ENCODE results near the gene PTEN. TPM values are rescaled to one million over a fixed set of nuclear protein-coding genes. Genes with fewer than 3 reads are reported as not detected.

Gene PTEN
- total and polyA plus RNA-seq, 4 donors, result 26.8 to 165 (median 77.0) TPM

- Histone ChIP-seq H3K27ac (ENCODE audit: low read depth in 1 of 2, low read length in 2 of 2) (no peak overlapping the region), H3K36me3 (ENCODE audit: control insufficient read depth in 1 of 2, insufficient read depth in 2 of 2, low read length in 1 of 2) (no peaks in the 10 kb centered on the region), H3K4me1 (ENCODE audit: control insufficient read depth in 1 of 2, insufficient read depth in 2 of 2, low read length in 2 of 2) (peaks cover 0 to 5% of the 10 kb centered on the region in 2 donors), H3K27me3 (ENCODE audit: control insufficient read depth in 1 of 2, insufficient read depth in 2 of 2, low read length in 1 of 2) (no peaks in the 10 kb centered on the region), H3K4me3 (ENCODE audit: low read length in 2 of 2) (no peak overlapping the region), H3K9me3 (ENCODE audit: control insufficient read depth, low read length) (no peaks in the 10 kb centered on the region)
- no peak for ATAC-seq (ENCODE audit: low FRiP score)
- intact Hi-C loops (cut with DNase I), result loop anchor here in 1 of 2 donors (10.0 kb wide), 1 partner anchor 65 kb away; the partner anchor contains the start of genes KLLN and PTEN
- WGBS, 2 donors, result 36 to 42% methylated on average over 1 of the region's 1 CpG
- no peak for DNase-seq
Measured at GRCh38 chr10:87930141-87930540, 66.7 kb downstream of the PTEN start.

- 50% methylated on average over 4 of the region's 4 CpGs for WGBS, 2 donors
- ATAC-seq (ENCODE audit: low FRiP score) (no peak), DNase-seq (no peak)
- H3K27ac ChIP-seq (ENCODE audit: low read depth in 1 of 2, low read length in 2 of 2), result no peak overlapping the region
- no peak overlapping the region for H3K4me3 ChIP-seq (ENCODE audit: low read length in 2 of 2)
- H3K27me3 ChIP-seq (ENCODE audit: control insufficient read depth in 1 of 2, insufficient read depth in 2 of 2, low read length in 1 of 2), result no peaks in the 10 kb centered on the region
- intact Hi-C loops (cut with DNase I), result loop anchor here in 1 of 2 donors (10.0 kb wide), 1 partner anchor 66 kb away; the partner anchor contains the start of genes KLLN and PTEN
- H3K36me3 ChIP-seq (ENCODE audit: control insufficient read depth in 1 of 2, insufficient read depth in 2 of 2, low read length in 1 of 2), result no peaks in the 10 kb centered on the region
- H3K4me1 ChIP-seq (ENCODE audit: control insufficient read depth in 1 of 2, insufficient read depth in 2 of 2, low read length in 2 of 2), result peaks cover 2 to 5% of the 10 kb centered on the region in 2 donors
- H3K9me3 ChIP-seq (ENCODE audit: control insufficient read depth, low read length), result no peaks in the 10 kb centered on the region
Measured at GRCh38 chr10:87930934-87931835, 67.8 kb downstream of the PTEN start.

DNA sequence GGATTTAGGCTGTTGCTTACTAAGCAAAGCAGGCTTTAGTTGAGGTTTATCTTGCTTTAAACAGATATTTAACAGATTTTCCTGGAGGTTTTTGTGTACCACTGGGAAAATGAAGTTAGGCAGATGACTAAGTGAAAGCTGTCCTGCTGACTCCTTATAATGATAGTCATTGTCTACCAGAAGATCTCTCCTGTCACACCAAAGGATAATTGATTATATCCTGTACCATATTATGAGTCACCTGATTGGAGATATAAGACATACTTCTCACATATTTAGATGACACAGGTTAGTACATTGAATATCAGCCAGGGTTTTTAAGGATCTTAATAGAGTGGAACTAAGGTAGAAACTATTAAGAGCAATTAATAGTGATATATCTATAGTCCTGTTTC, 68.4 kb downstream of the PTEN start:
- Histone ChIP-seq H3K27me3 (ENCODE audit: control insufficient read depth in 1 of 2, insufficient read depth in 2 of 2, low read length in 1 of 2) (no peaks in the 10 kb centered on the region), H3K36me3 (ENCODE audit: control insufficient read depth in 1 of 2, insufficient read depth in 2 of 2, low read length in 1 of 2) (no peaks in the 10 kb centered on the region), H3K4me1 (ENCODE audit: control insufficient read depth in 1 of 2, insufficient read depth in 2 of 2, low read length in 2 of 2) (peaks cover 2 to 8% of the 10 kb centered on the region in 2 donors), H3K27ac (ENCODE audit: low read depth in 1 of 2, low read length in 2 of 2) (no peak overlapping the region), H3K9me3 (ENCODE audit: control insufficient read depth, low read length) (no peaks in the 10 kb centered on the region), H3K4me3 (ENCODE audit: low read length in 2 of 2) (no peak overlapping the region)
- ATAC-seq (ENCODE audit: low FRiP score), result no peak
- DNase-seq, result no peak
- intact Hi-C loops (cut with DNase I), result loop anchor here in 1 of 2 donors (10.0 kb wide), 1 partner anchor 67 kb away; the partner anchor contains the start of genes KLLN and PTEN

DNA sequence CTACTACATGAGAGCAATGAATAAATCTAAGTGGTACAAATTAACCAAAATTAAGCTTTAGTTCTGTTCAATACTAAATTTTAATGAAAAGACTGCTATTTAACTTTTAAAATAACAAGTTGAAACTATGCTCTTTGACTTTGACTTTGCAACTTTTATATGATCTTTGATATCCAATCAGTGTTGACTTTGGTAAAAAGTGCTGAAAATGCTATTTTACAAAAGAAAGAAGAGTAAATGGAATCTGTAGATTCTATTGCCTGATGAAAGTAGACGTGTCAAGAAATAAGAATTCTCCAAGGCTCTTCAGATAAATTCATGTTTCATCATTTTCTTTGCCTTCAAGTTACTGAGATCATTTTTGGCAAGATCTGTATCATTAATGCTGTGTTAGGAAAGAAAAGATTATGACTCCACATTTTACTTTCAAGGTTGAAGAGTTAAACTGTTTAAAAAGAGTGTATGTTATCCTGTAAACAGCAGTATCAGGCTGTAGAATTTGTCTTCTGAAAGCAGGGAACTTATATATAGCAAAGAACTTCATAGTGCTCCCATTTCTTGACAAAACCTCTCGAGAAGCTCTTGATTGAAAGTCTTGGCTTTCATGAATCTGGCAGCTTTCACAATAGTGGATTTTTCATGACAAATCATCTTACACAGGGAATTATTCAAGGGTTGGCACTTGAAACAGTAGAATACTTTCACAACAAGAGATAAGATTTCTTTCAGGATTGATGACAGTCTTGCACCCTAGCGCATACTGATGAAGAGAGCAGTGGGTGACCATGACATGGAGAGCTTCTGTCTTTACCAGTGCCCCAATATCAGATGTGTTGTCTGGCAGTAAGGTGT, 72.1 kb downstream of the PTEN start:
- Histone ChIP-seq H3K4me1 (ENCODE audit: control insufficient read depth in 1 of 2, insufficient read depth in 2 of 2, low read length in 2 of 2) (peaks cover 2 to 8% of the 10 kb centered on the region in 2 donors), H3K9me3 (ENCODE audit: control insufficient read depth, low read length) (no peaks in the 10 kb centered on the region), H3K27ac (ENCODE audit: low read depth in 1 of 2, low read length in 2 of 2) (peak overlapping the region in 1 of 2 donors; percentile 30), H3K4me3 (ENCODE audit: low read length in 2 of 2) (no peak overlapping the region), H3K27me3 (ENCODE audit: control insufficient read depth in 1 of 2, insufficient read depth in 2 of 2, low read length in 1 of 2) (no peaks in the 10 kb centered on the region), H3K36me3 (ENCODE audit: control insufficient read depth in 1 of 2, insufficient read depth in 2 of 2, low read length in 1 of 2) (no peaks in the 10 kb centered on the region)
- ATAC-seq (ENCODE audit: low FRiP score) (peak; percentile 38), DNase-seq (no peak)
- intact Hi-C loops (cut with DNase I), result loop anchor here in 1 of 2 donors (10.0 kb wide), 1 partner anchor 71 kb away; the partner anchor contains the start of genes KLLN and PTEN
- WGBS, 2 donors, result 6 to 22% methylated on average over 3 of the region's 3 CpGs

DNA sequence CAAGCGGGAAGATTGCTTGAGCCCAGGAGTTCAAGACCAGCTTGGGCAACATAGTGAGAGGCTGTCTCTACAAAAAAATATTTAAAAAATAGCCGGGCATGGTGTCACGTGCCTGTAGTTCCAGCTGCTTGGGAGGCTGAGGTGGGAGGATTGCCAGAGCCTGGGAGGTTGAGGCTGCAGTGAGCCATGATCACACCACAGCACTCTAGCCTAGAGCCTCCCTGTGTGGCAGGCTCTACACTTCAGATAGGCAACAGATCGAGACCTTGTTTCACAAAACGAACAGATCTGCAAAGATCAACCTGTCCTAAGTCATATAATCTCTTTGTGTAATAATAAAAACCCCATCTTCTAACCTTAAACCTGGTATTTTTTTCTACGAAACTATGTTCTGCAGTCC, 76.8 kb downstream of the PTEN start:
- Histone ChIP-seq H3K36me3 (ENCODE audit: control insufficient read depth in 1 of 2, insufficient read depth in 2 of 2, low read length in 1 of 2) (no peaks in the 10 kb centered on the region), H3K27me3 (ENCODE audit: control insufficient read depth in 1 of 2, insufficient read depth in 2 of 2, low read length in 1 of 2) (no peaks in the 10 kb centered on the region), H3K27ac (ENCODE audit: low read depth in 1 of 2, low read length in 2 of 2) (no peak overlapping the region), H3K9me3 (ENCODE audit: control insufficient read depth, low read length) (no peaks in the 10 kb centered on the region), H3K4me3 (ENCODE audit: low read length in 2 of 2) (no peak overlapping the region), H3K4me1 (ENCODE audit: control insufficient read depth in 1 of 2, insufficient read depth in 2 of 2, low read length in 2 of 2) (peaks cover 2 to 4% of the 10 kb centered on the region in 2 donors)
- DNase-seq (no peak), ATAC-seq (ENCODE audit: low FRiP score) (no peak)
- 79 to 84% methylated on average over 6 of the region's 6 CpGs for WGBS, 2 donors
- intact Hi-C loops (cut with DNase I), result loop anchor here in 1 of 2 donors (5.0 kb wide), 1 partner anchor 73 kb away; no protein-coding TSS in a partner anchor

DNA sequence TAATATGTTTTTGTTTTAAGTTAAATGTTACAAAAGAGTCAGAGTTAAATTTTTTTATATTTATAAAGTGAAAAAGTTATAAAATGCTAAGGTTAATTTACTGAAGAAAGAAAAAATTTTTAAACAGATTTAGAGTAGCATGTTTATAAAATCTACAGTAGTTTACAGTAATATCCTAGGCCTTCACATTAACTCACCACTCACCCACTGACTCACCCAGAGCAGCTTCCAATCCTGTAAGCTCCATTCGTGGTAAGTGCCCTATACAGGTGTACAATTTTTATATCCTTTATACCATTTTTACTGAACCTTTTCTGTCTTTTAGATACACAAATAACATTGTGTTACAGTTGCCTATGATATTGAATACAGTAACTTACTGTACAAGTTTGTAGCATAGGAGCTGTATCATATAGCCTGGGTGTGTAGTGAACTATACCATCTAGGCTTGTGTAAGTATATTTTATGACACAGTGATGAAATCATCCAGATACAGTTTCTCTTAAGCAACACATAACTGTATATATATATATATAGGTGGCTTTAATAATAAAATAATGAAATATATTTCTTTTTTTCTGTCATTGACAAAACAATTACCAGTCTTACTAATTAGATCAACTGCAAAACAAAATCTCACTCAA, 79.6 kb downstream of the PTEN start:
- WGBS, 2 donors, result 77 to 80% methylated on average over 1 of the region's 1 CpG
- intact Hi-C loops (cut with DNase I), result loop anchor here in 1 of 2 donors (5.0 kb wide), 1 partner anchor 76 kb away; no protein-coding TSS in a partner anchor
- H3K9me3 ChIP-seq (ENCODE audit: control insufficient read depth, low read length), result no peaks in the 10 kb centered on the region
- H3K36me3 ChIP-seq (ENCODE audit: control insufficient read depth in 1 of 2, insufficient read depth in 2 of 2, low read length in 1 of 2), result no peaks in the 10 kb centered on the region
- no peak overlapping the region for H3K4me3 ChIP-seq (ENCODE audit: low read length in 2 of 2)
- H3K27me3 ChIP-seq (ENCODE audit: control insufficient read depth in 1 of 2, insufficient read depth in 2 of 2, low read length in 1 of 2), result no peaks in the 10 kb centered on the region
- no peak overlapping the region for H3K27ac ChIP-seq (ENCODE audit: low read depth in 1 of 2, low read length in 2 of 2)
- DNase-seq, result no peak
- ATAC-seq (ENCODE audit: low FRiP score), result no peak
- peaks cover 2% of the 10 kb centered on the region in 2 donors for H3K4me1 ChIP-seq (ENCODE audit: control insufficient read depth in 1 of 2, insufficient read depth in 2 of 2, low read length in 2 of 2)

- Histone ChIP-seq H3K4me1 (ENCODE audit: control insufficient read depth in 1 of 2, insufficient read depth in 2 of 2, low read length in 2 of 2) (peaks cover 0 to 2% of the 10 kb centered on the region in 2 donors), H3K36me3 (ENCODE audit: control insufficient read depth in 1 of 2, insufficient read depth in 2 of 2, low read length in 1 of 2) (no peaks in the 10 kb centered on the region), H3K27me3 (ENCODE audit: control insufficient read depth in 1 of 2, insufficient read depth in 2 of 2, low read length in 1 of 2) (no peaks in the 10 kb centered on the region), H3K9me3 (ENCODE audit: control insufficient read depth, low read length) (no peaks in the 10 kb centered on the region), H3K4me3 (ENCODE audit: low read length in 2 of 2) (no peak overlapping the region), H3K27ac (ENCODE audit: low read depth in 1 of 2, low read length in 2 of 2) (no peak overlapping the region)
- ATAC-seq (ENCODE audit: low FRiP score) (peak; percentile 50), DNase-seq (no peak)
- intact Hi-C loops (cut with DNase I), result no loop called here
- WGBS, 2 donors, result 90 to 94% methylated on average over 6 of the region's 6 CpGs
Measured at GRCh38 chr10:87945984-87946383, 82.6 kb downstream of the PTEN start.

GRCh38 chr10:87952612-87953011, 89.2 kb downstream of the PTEN start:
- intact Hi-C loops (cut with DNase I), result no loop called here
- H3K27me3 ChIP-seq (ENCODE audit: control insufficient read depth in 1 of 2, insufficient read depth in 2 of 2, low read length in 1 of 2), result no peaks in the 10 kb centered on the region
- no peaks in the 10 kb centered on the region for H3K36me3 ChIP-seq (ENCODE audit: control insufficient read depth in 1 of 2, insufficient read depth in 2 of 2, low read length in 1 of 2)
- 24 to 73% methylated on average over 2 of the region's 2 CpGs for WGBS, 2 donors
- H3K9me3 ChIP-seq (ENCODE audit: control insufficient read depth, low read length), result no peaks in the 10 kb centered on the region
- ATAC-seq (ENCODE audit: low FRiP score), result no peak
- no peak overlapping the region for H3K4me3 ChIP-seq (ENCODE audit: low read length in 2 of 2)
- H3K27ac ChIP-seq (ENCODE audit: low read depth in 1 of 2, low read length in 2 of 2), result no peak overlapping the region
- H3K4me1 ChIP-seq (ENCODE audit: control insufficient read depth in 1 of 2, insufficient read depth in 2 of 2, low read length in 2 of 2), result peaks cover 0 to 3% of the 10 kb centered on the region in 2 donors
- no peak for DNase-seq
